ENCODE measurements around the gene OPCML.

The OPCML gene

GRCh38 chr11:132728026-132728425, 804.3 kb downstream of the OPCML start:
- no peak overlapping the region for H3K4me3 ChIP-seq (ENCODE audit: low read length, poor library complexity, severe bottlenecking)
- H2AFZ ChIP-seq (ENCODE audit: low read length): no peak overlapping the region
- H3K79me2 ChIP-seq (ENCODE audit: insufficient read depth, low read length): no peaks in the 10 kb centered on the region
- H3K9ac ChIP-seq (ENCODE audit: low read depth, low read length, poor library complexity, severe bottlenecking): no peak overlapping the region
- H3K4me1 ChIP-seq (ENCODE audit: insufficient read depth, low read length, poor library complexity, severe bottlenecking): no peaks in the 10 kb centered on the region
- no peak for TF ChIP-seq EZH2phosphoT487 (IDR thresholded peaks at IDR 0.05; ENCODE audit: borderline replicate concordance)
- no peak for TF ChIP-seq CTCF (conservative IDR thresholded peaks at IDR 0.05; ENCODE audit: low read length)
- H3F3A ChIP-seq (ENCODE audit: low read depth): no peaks in the 10 kb centered on the region
- H3K9me3 ChIP-seq (ENCODE audit: insufficient read depth, low read depth, low read length): peaks cover 2% of the 10 kb centered on the region; the same call in 1 of the 2 replicates
- H3K27me3 ChIP-seq (ENCODE audit: insufficient read depth, low read length, poor library complexity, severe bottlenecking): no peaks in the 10 kb centered on the region
- no peaks in the 10 kb centered on the region for H3K36me3 ChIP-seq (ENCODE audit: insufficient read depth, low read length)
- H4K20me1 ChIP-seq (ENCODE audit: insufficient read depth, low read length, poor library complexity, severe bottlenecking): no peaks in the 10 kb centered on the region
- no peak overlapping the region for H3K4me2 ChIP-seq (ENCODE audit: low read depth, low read length, poor library complexity, severe bottlenecking)
- H3K9me2 ChIP-seq (replicated peaks; ENCODE audit: low read depth, low read length): no peaks in the 10 kb centered on the region

GRCh38 chr11:132721526-132721925, 810.8 kb downstream of the OPCML start:
- Histone ChIP-seq H3K4me1 (ENCODE audit: insufficient read depth, low read length, poor library complexity, severe bottlenecking) (no peaks in the 10 kb centered on the region), H3K27me3 (ENCODE audit: insufficient read depth, low read length, poor library complexity, severe bottlenecking) (no peaks in the 10 kb centered on the region), H3K9ac (ENCODE audit: low read depth, low read length, poor library complexity, severe bottlenecking) (no peak overlapping the region), H3K36me3 (ENCODE audit: insufficient read depth, low read length) (no peaks in the 10 kb centered on the region), H3F3A (ENCODE audit: low read depth) (no peaks in the 10 kb centered on the region), H3K9me3 (ENCODE audit: insufficient read depth, low read depth, low read length) (0 out of 2 replicates have a peak, but pooled peaks cover 2% of the 10 kb centered on the region), H3K79me2 (ENCODE audit: insufficient read depth, low read length) (no peaks in the 10 kb centered on the region), H4K20me1 (ENCODE audit: insufficient read depth, low read length, poor library complexity, severe bottlenecking) (no peaks in the 10 kb centered on the region), H3K4me2 (ENCODE audit: low read depth, low read length, poor library complexity, severe bottlenecking) (no peak overlapping the region), H2AFZ (ENCODE audit: low read length) (no peak overlapping the region), H3K9me2 (replicated peaks; ENCODE audit: low read depth, low read length) (no peaks in the 10 kb centered on the region), H3K4me3 (ENCODE audit: low read length, poor library complexity, severe bottlenecking) (no peak overlapping the region)
- no peak for TF ChIP-seq EZH2phosphoT487 (IDR thresholded peaks at IDR 0.05; ENCODE audit: borderline replicate concordance)
- TF ChIP-seq CTCF (conservative IDR thresholded peaks at IDR 0.05; ENCODE audit: low read length): no peak

GRCh38 chr11:132719684-132720083, 812.6 kb downstream of the OPCML start:
- Histone ChIP-seq H2AFZ (ENCODE audit: low read length) (no peak overlapping the region), H3K9me3 (ENCODE audit: insufficient read depth, low read depth, low read length) (0 out of 2 replicates have a peak, but pooled peaks cover 2% of the 10 kb centered on the region)

More at GRCh38 chr11:132719684-132720083, 812.6 kb downstream of the OPCML start:
- Histone ChIP-seq H3K36me3 (ENCODE audit: insufficient read depth, low read length) (no peaks in the 10 kb centered on the region), H3K9ac (ENCODE audit: low read depth, low read length, poor library complexity, severe bottlenecking) (no peak overlapping the region), H3K27me3 (ENCODE audit: insufficient read depth, low read length, poor library complexity, severe bottlenecking) (no peaks in the 10 kb centered on the region), H4K20me1 (ENCODE audit: insufficient read depth, low read length, poor library complexity, severe bottlenecking) (no peaks in the 10 kb centered on the region), H3F3A (ENCODE audit: low read depth) (no peaks in the 10 kb centered on the region), H3K4me2 (ENCODE audit: low read depth, low read length, poor library complexity, severe bottlenecking) (no peak overlapping the region), H3K4me3 (ENCODE audit: low read length, poor library complexity, severe bottlenecking) (no peak overlapping the region), H3K9me2 (replicated peaks; ENCODE audit: low read depth, low read length) (no peaks in the 10 kb centered on the region), H3K4me1 (ENCODE audit: insufficient read depth, low read length, poor library complexity, severe bottlenecking) (no peaks in the 10 kb centered on the region), H3K79me2 (ENCODE audit: insufficient read depth, low read length) (no peaks in the 10 kb centered on the region)
- TF ChIP-seq EZH2phosphoT487 (IDR thresholded peaks at IDR 0.05; ENCODE audit: borderline replicate concordance) (no peak), CTCF (conservative IDR thresholded peaks at IDR 0.05; ENCODE audit: low read length) (no peak)
